HL-60 (cell line): ENCODE measurements around the gene GFRA1.

ENCODE experiments used
- POLR2AphosphoS5 ChIP-seq: IDR thresholded peaks from 2 replicates; pipeline ENCODE4 v1.6.1; 2012; ENCODE audit warnings: low read depth
- REST ChIP-seq: IDR thresholded peaks from 2 replicates; pipeline ENCODE4 v1.6.1; 2012; ENCODE audit warnings: low read depth; ENCODE audit not compliant: insufficient replicate concordance
- TF ChIP-seq, protein P1 (sequence below): IDR thresholded peaks from one replicate; pipeline ENCODE4 v1.5.1; 2011; ENCODE audit warnings: low read length, control low read depth, inconsistent platforms; ENCODE audit not compliant: insufficient read depth

- TF ChIP-seq, protein P1, sequence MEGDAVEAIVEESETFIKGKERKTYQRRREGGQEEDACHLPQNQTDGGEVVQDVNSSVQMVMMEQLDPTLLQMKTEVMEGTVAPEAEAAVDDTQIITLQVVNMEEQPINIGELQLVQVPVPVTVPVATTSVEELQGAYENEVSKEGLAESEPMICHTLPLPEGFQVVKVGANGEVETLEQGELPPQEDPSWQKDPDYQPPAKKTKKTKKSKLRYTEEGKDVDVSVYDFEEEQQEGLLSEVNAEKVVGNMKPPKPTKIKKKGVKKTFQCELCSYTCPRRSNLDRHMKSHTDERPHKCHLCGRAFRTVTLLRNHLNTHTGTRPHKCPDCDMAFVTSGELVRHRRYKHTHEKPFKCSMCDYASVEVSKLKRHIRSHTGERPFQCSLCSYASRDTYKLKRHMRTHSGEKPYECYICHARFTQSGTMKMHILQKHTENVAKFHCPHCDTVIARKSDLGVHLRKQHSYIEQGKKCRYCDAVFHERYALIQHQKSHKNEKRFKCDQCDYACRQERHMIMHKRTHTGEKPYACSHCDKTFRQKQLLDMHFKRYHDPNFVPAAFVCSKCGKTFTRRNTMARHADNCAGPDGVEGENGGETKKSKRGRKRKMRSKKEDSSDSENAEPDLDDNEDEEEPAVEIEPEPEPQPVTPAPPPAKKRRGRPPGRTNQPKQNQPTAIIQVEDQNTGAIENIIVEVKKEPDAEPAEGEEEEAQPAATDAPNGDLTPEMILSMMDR: no peak
- TF ChIP-seq POLR2AphosphoS5 (no peak), REST (no peak)
Observed at GRCh38 chr10:116255886-116256751, 16.9 kb downstream of the GFRA1 start.
